ENCODE measurements around the gene HOXD10. TPM values are rescaled to one million over a fixed set of nuclear protein-coding genes. Genes with fewer than 3 reads are reported as not detected.

HOXD10 gene
- total RNA-seq, 2 donors from 2014 or later, result not detected

DNA sequence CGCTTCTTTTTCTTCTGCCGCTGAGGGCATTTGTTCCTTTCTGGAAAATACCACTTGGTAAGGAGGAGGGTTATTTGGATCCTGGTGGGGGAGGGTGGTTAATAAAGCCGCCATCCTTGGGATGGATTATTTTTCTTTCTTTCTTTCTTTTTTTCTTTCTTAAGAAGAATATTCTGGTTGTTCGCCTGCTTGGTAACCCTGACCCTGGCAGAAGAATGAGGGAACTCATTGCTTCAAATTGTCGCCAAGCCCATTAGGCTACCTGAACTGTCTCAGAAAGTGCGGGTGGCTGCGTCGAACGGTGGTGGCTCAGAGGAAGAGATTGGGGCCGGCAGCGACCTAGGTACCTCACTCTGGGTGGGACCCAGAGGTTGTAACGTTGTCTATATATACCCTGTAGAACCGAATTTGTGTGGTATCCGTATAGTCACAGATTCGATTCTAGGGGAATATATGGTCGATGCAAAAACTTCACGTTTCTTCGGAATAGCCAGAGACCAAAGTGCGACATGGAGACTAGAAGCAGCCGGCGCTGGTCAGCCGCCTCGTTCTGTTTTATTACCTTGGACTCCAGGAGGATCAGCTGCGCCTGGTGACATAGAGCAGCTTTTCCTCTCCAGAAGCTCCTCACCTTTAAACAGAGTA lies 33.5 kb downstream of the HOXD10 start:
- Mint-ChIP-seq H3K36me3 (ENCODE audit: low read depth) (no peaks in the 10 kb centered on the region), H3K27me3 (peaks cover 94% of the 10 kb centered on the region), H3K4me3 (no peak overlapping the region), H3K27ac (no peak overlapping the region), H3K4me1 (peaks cover 5% of the 10 kb centered on the region)
- ATAC-seq (no peak), DNase-seq (no peak)
- H3K9me3 ChIP-seq (ENCODE audit: control insufficient read depth, low read length, poor library complexity, severe bottlenecking), result no peaks in the 10 kb centered on the region

DNA sequence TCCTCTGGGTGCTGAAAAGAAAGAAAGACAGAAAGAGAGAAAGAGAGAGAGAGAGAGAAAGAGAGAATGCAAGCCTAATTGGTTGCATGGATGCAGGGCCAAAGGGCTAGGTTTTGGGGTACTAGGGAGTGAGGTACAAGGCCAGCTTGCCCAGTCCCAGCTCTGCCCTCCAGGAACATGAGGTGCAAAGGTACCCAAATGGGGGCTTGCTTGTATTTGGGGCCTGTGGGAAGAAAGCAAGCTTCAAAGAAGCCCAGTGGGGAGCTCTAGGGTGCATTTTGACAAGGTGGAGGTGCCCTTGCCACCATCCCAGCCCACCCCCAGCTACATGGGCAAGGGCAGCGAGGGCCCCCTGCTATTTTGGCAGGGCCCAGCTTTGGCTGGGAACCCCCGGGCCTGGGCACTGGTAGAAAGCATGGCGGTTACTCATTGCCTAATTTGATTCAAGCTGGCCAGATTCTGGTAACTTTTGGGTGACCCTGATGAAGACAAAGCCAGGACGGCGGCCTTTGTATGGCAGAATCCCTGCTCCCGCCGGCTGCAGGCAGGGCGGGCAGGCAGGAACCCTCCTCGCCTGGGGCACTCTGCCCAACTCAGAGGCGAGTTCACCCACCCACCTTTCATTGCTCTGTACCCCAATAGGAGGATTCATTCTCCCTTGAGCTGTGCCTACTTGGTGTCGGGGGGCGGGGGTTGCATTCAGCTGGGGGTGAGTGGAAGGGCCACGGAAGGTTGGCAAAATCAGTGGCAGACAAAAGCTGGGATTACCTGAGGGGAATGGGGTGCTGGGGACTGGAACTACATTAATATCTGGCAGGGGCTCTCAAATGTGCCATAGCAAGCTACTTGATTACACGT lies 34.2 kb downstream of the HOXD10 start:
- no peak overlapping the region for H3K27ac Mint-ChIP-seq
- no peaks in the 10 kb centered on the region for H3K9me3 ChIP-seq (ENCODE audit: control insufficient read depth, low read length, poor library complexity, severe bottlenecking)
- H3K4me1 Mint-ChIP-seq, result peaks cover 5% of the 10 kb centered on the region
- no peak for ATAC-seq
- no peak overlapping the region for H3K4me3 Mint-ChIP-seq
- DNase-seq, result no peak
- H3K27me3 Mint-ChIP-seq, result peaks cover 94% of the 10 kb centered on the region
- H3K36me3 Mint-ChIP-seq (ENCODE audit: low read depth), result no peaks in the 10 kb centered on the region

DNA sequence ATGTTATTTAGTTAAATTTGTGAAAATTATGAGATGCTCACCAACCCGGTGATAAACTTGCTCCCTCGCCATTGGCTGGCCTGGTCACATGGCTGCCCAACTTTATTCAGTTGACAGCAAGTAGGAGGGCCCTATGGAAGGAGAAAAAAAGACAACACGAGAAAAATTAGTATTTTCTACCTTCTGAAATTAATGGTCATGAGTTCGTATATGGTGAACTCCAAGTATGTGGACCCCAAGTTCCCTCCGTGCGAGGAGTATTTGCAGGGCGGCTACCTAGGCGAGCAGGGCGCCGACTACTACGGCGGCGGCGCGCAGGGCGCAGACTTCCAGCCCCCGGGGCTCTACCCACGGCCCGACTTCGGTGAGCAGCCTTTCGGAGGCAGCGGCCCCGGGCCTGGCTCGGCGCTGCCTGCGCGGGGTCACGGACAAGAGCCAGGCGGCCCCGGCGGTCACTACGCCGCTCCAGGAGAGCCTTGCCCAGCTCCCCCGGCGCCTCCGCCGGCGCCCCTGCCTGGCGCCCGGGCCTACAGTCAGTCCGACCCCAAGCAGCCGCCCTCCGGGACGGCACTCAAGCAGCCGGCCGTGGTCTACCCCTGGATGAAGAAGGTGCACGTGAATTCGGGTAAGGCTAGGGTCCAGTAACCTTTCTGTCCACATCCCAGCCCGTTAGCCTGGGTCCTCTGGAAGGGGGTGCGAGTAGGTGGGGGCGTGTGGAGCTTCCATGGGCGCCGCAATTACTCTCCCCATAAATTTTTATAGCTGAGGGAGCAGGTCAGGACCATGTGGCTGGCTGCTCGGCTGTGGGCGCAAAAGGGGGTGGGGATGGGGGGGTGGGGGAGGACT lies 35.1 kb downstream of the HOXD10 start, which contains the start of gene HOXD4:
Gene HOXD4 (plus strand): TSS at position 109 of the 846 bp plus-strand sequence. CDS start 84 bp downstream, at position 193.
- Mint-ChIP-seq H3K4me3 (no peak within 1 kb of the TSS), H3K27me3 (peaks cover 94% of the 10 kb centered on the region), H3K4me1 (peaks cover 5% of the 10 kb centered on the region), H3K27ac (no peak within 1 kb of the TSS), H3K36me3 (ENCODE audit: low read depth) (no peaks in the 10 kb centered on the region)
- ATAC-seq (no peak), DNase-seq (no peak)
- H3K9me3 ChIP-seq (ENCODE audit: control insufficient read depth, low read length, poor library complexity, severe bottlenecking), result no peaks in the 10 kb centered on the region

DNA sequence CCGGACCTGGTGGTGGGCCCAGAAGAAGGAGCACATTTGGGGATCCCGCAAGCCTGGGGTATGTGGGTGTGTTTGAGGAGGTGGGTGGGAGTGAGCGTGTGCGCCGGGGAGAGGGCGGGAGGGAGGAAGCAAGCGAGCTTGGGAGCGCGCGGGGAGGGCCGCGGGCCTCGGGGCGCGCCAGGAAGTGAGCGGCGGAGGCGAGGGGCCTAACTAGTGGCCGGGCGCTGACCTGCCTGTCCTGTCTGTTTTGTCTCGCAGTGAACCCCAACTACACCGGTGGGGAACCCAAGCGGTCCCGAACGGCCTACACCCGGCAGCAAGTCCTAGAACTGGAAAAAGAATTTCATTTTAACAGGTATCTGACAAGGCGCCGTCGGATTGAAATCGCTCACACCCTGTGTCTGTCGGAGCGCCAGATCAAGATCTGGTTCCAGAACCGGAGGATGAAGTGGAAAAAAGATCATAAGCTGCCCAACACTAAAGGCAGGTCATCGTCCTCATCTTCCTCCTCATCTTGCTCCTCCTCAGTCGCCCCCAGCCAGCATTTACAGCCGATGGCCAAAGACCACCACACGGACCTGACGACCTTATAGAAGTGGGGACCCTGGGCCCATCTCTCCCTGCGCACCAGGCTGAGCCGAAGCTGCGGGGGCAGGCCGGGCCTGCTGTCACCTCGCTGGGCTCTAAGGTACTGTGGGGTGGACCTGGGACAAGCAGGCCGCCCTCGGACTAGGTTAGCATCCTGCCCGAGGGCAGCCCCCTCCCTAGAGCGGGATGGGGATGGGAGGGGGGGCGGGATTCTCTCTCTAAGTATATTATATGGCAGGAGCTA lies 36.0 kb downstream of the HOXD10 start:
- peaks cover 5% of the 10 kb centered on the region for H3K4me1 Mint-ChIP-seq
- H3K36me3 Mint-ChIP-seq (ENCODE audit: low read depth), result peaks cover 2% of the 10 kb centered on the region
- ATAC-seq (no peak), DNase-seq (no peak)
- peaks cover 92% of the 10 kb centered on the region for H3K27me3 Mint-ChIP-seq
- no peaks in the 10 kb centered on the region for H3K9me3 ChIP-seq (ENCODE audit: control insufficient read depth, low read length, poor library complexity, severe bottlenecking)
- H3K27ac Mint-ChIP-seq, result no peak overlapping the region
- no peak overlapping the region for H3K4me3 Mint-ChIP-seq

DNA sequence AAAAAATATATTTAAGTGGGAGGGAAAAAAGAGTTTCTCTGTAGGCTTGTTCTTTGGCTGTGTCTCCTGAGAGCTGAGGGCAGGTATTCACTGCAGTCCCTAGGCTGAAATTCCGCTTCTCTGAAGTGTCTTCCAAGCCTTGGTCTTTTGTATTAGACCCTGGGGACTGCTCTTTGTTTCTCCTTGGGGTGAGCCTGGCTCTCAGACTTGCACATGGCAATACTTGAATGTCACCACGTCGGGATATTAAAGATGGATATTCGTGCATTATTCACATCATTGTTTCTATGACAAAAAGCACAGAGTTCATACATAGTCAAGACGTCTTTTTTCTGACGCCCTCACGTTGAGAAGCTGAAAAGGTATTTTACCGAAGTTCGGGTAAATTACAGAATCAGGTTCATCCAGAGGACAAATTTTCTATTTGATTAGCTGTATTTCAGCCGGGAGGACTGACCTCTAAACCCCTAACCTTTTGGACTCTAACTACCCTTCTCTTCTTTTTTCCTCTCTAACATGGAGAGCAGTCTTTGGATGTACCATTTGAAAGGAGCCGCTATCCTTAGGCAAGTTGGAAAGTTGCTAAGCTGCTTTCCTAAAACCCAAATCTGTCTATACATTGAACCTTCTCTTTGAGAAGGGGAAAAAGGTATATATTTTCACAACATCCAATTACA lies 38.1 kb downstream of the HOXD10 start:
- H3K27me3 Mint-ChIP-seq, result peaks cover 86% of the 10 kb centered on the region
- no peak overlapping the region for H3K4me3 Mint-ChIP-seq
- no peaks in the 10 kb centered on the region for H3K9me3 ChIP-seq (ENCODE audit: control insufficient read depth, low read length, poor library complexity, severe bottlenecking)
- ATAC-seq, result no peak
- peaks cover 5% of the 10 kb centered on the region for H3K36me3 Mint-ChIP-seq (ENCODE audit: low read depth)
- no peak for DNase-seq
- no peak overlapping the region for H3K27ac Mint-ChIP-seq
- peaks cover 7% of the 10 kb centered on the region for H3K4me1 Mint-ChIP-seq

GRCh38 chr2:176155356-176156044 lies 38.9 kb downstream of the HOXD10 start:
- Mint-ChIP-seq H3K27ac (no peak overlapping the region), H3K27me3 (peaks cover 83% of the 10 kb centered on the region), H3K4me3 (no peak overlapping the region), H3K36me3 (ENCODE audit: low read depth) (peaks cover 5% of the 10 kb centered on the region), H3K4me1 (peaks cover 7% of the 10 kb centered on the region)
- ATAC-seq (no peak), DNase-seq (no peak)
- no peaks in the 10 kb centered on the region for H3K9me3 ChIP-seq (ENCODE audit: control insufficient read depth, low read length, poor library complexity, severe bottlenecking)

DNA sequence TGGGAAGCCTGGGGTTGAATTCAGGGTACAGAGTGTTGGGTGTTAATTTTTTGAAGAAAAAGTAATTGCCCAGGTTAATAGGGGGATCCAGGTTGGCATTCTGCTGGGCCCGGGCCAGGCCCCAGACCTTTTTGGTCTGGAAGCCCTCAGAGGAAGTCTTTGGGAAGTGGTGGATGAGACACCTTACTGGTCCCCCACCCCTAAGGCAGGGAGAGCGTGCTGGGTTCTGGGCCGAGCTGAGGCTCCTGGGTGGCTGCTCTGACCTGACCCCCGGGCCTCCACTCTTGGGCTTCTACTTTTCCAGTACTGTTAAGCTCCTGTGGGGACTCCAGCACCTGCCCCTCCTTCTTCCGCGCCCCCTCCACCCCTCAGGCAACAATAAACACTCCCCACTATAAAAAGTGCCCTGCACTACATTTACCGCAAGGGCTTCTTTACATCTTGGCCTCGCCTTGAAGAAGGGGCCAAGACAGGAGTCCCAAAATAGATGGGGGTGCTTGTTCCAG lies 39.8 kb downstream of the HOXD10 start:
- Mint-ChIP-seq H3K4me1 (peaks cover 7% of the 10 kb centered on the region), H3K27ac (no peak overlapping the region), H3K27me3 (peaks cover 83% of the 10 kb centered on the region), H3K4me3 (peak overlapping the region; percentile 3), H3K36me3 (ENCODE audit: low read depth) (peaks cover 5% of the 10 kb centered on the region)
- no peak for ATAC-seq
- H3K9me3 ChIP-seq (ENCODE audit: control insufficient read depth, low read length, poor library complexity, severe bottlenecking), result no peaks in the 10 kb centered on the region
- DNase-seq, result no peak

DNA sequence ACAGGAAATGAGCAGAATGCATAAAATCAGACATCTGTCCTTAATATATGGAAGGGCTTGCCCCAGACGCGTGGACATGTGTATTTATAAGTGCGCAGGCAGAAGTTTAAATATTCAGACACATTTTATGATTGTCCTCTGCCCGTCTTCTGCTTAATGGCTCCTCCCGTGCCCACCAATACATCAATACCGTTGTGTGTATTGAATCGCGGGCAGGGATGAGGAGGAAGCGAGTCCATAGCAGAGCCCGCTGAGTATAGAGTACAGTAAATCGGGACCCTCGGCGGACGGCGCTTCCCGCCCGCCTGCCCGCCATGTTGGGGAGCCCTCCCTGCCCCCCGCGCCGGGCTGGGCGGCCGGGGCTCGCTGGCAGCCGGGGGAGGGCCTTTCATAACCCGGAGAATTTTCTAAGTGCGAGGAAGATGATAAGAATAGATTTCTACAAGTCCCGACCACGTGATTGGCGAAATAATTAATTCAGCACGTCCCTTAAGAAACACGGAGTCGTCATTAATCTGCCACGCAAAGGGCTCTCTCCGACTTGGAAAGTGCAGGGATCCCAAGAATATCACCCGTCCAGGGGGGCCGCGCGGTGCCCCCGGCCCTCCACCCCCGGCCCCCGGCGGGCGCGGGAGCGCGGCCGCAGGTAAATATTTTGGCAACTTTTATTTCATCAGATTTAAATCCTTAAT lies 40.4 kb downstream of the HOXD10 start, which contains the start of gene HOXD3:
Gene HOXD3 (plus strand): TSS at position 501 of the 692 bp plus-strand sequence. CDS start 11,808 bp downstream, outside the sequence.
- H3K4me1 Mint-ChIP-seq, result peaks cover 7% of the 10 kb centered on the region
- peak within 1 kb of the TSS; percentile 45 for H3K4me3 Mint-ChIP-seq
- peaks cover 5% of the 10 kb centered on the region for H3K36me3 Mint-ChIP-seq (ENCODE audit: low read depth)
- DNase-seq, result no peak
- H3K9me3 ChIP-seq (ENCODE audit: control insufficient read depth, low read length, poor library complexity, severe bottlenecking), result no peaks in the 10 kb centered on the region
- peaks cover 87% of the 10 kb centered on the region for H3K27me3 Mint-ChIP-seq
- no peak for ATAC-seq
- H3K27ac Mint-ChIP-seq, result peak within 1 kb of the TSS; percentile 70

GRCh38 chr2:176157499-176158185 lies 41.1 kb downstream of the HOXD10 start:
- Mint-ChIP-seq H3K4me3 (peak overlapping the region; percentile 45), H3K4me1 (peaks cover 7% of the 10 kb centered on the region), H3K27me3 (peaks cover 89% of the 10 kb centered on the region), H3K36me3 (ENCODE audit: low read depth) (peaks cover 5% of the 10 kb centered on the region), H3K27ac (peak overlapping the region; percentile 70)
- DNase-seq (no peak), ATAC-seq (no peak)
- H3K9me3 ChIP-seq (ENCODE audit: control insufficient read depth, low read length, poor library complexity, severe bottlenecking), result peaks cover 4% of the 10 kb centered on the region

GRCh38 chr2:176158186-176158591 lies 41.6 kb downstream of the HOXD10 start:
- Mint-ChIP-seq H3K27me3 (peaks cover 89% of the 10 kb centered on the region), H3K36me3 (ENCODE audit: low read depth) (peaks cover 5% of the 10 kb centered on the region), H3K4me3 (peak overlapping the region; percentile 13), H3K4me1 (peaks cover 7% of the 10 kb centered on the region), H3K27ac (peak overlapping the region; percentile 70)
- ATAC-seq (no peak), DNase-seq (no peak)
- H3K9me3 ChIP-seq (ENCODE audit: control insufficient read depth, low read length, poor library complexity, severe bottlenecking), result peaks cover 4% of the 10 kb centered on the region
